ENCODE results near the gene PLXNA2.

Gene PLXNA2

GRCh38 chr1:208030288-208031091 is 213.7 kb downstream of the PLXNA2 start:
- no peak for DNase-seq (ENCODE audit: extremely low read depth in 1 of 2, low read depth in 1 of 2)

- DNase-seq (ENCODE audit: extremely low read depth in 1 of 2, low read depth in 1 of 2): no peak
These were observed 214.6 kb downstream of the PLXNA2 start for GRCh38 chr1:208029381-208030287.

- no peak for DNase-seq (ENCODE audit: extremely low read depth in 1 of 2, low read depth in 1 of 2)
These were observed 215.7 kb downstream of the PLXNA2 start for GRCh38 chr1:208028526-208028925.

GRCh38 chr1:208027861-208028260 is 216.3 kb downstream of the PLXNA2 start:
- DNase-seq (ENCODE audit: extremely low read depth in 1 of 2, low read depth in 1 of 2): no peak

GRCh38 chr1:208026880-208027438 is 217.2 kb downstream of the PLXNA2 start:
- no peak for DNase-seq (ENCODE audit: extremely low read depth in 1 of 2, low read depth in 1 of 2)

GRCh38 chr1:208025031-208025430 is 219.2 kb downstream of the PLXNA2 start:
- DNase-seq (ENCODE audit: extremely low read depth in 1 of 2, low read depth in 1 of 2): no peak

- DNase-seq (ENCODE audit: extremely low read depth in 1 of 2, low read depth in 1 of 2): no peak
These were observed 219.8 kb downstream of the PLXNA2 start for GRCh38 chr1:208024406-208024805.

GRCh38 chr1:208019257-208019656 is 224.9 kb downstream of the PLXNA2 start:
- DNase-seq (ENCODE audit: extremely low read depth in 1 of 2, low read depth in 1 of 2): no peak

- DNase-seq (ENCODE audit: extremely low read depth in 1 of 2, low read depth in 1 of 2): no peak
These were observed 228.9 kb downstream of the PLXNA2 start for GRCh38 chr1:208015255-208015654.

- no peak for DNase-seq (ENCODE audit: extremely low read depth in 1 of 2, low read depth in 1 of 2)
These were observed 231.0 kb downstream of the PLXNA2 start for GRCh38 chr1:208013210-208013609.

- no peak for DNase-seq (ENCODE audit: extremely low read depth in 1 of 2, low read depth in 1 of 2)
These were observed 231.5 kb downstream of the PLXNA2 start for GRCh38 chr1:208012721-208013120.

GRCh38 chr1:208010487-208011071 is 233.6 kb downstream of the PLXNA2 start:
- DNase-seq (ENCODE audit: extremely low read depth in 1 of 2, low read depth in 1 of 2): no peak

GRCh38 chr1:208009706-208010444 is 234.3 kb downstream of the PLXNA2 start:
- no peak for DNase-seq (ENCODE audit: extremely low read depth in 1 of 2, low read depth in 1 of 2)

GRCh38 chr1:208009303-208009702 is 234.9 kb downstream of the PLXNA2 start:
- DNase-seq (ENCODE audit: extremely low read depth in 1 of 2, low read depth in 1 of 2): no peak

GRCh38 chr1:208008534-208008933 is 235.7 kb downstream of the PLXNA2 start:
- no peak for DNase-seq (ENCODE audit: extremely low read depth in 1 of 2, low read depth in 1 of 2)

- DNase-seq (ENCODE audit: extremely low read depth in 1 of 2, low read depth in 1 of 2): no peak
These were observed 236.2 kb downstream of the PLXNA2 start for GRCh38 chr1:208007938-208008342.

- DNase-seq (ENCODE audit: extremely low read depth in 1 of 2, low read depth in 1 of 2): no peak
These were observed 236.8 kb downstream of the PLXNA2 start for GRCh38 chr1:208007319-208007937.

GRCh38 chr1:208006258-208006920 is 237.8 kb downstream of the PLXNA2 start:
- no peak for DNase-seq (ENCODE audit: extremely low read depth in 1 of 2, low read depth in 1 of 2)

- no peak for DNase-seq (ENCODE audit: extremely low read depth in 1 of 2, low read depth in 1 of 2)
These were observed 239.3 kb downstream of the PLXNA2 start for GRCh38 chr1:208004851-208005250.
